ENCODE measurements around the gene CCZ1. TPM values are rescaled to one million over a fixed set of nuclear protein-coding genes. Genes with fewer than 3 reads are reported as not detected.
"Not testable (repeated sequence)": the region's sequence is repeated elsewhere in the genome, so short reads cannot be mapped to it uniquely, and the experiment has no call there.

The CCZ1 gene
- total RNA-seq (2014; rRNA removed; shearing (Covaris generic)) = 68.7 and 72.5 TPM in 2 replicates

GRCh38 chr7:5898480-5899224, at the start of gene CCZ1:
TSS of gene CCZ1 (plus strand) at chr7:5898733. CDS start at chr7:5898800, 67 bp downstream.
- in situ Hi-C loops (cut with HindIII; ENCODE audit: low sequenced_read_pairs) = not testable (repeated sequence)
- peak; percentile 65 for DNase-seq (ENCODE audit: low spot score)

GRCh38 chr7:5850944-5851343, 47.6 kb upstream of the CCZ1 start:
- no peak for DNase-seq (ENCODE audit: low spot score)
- in situ Hi-C loops (cut with HindIII; ENCODE audit: low sequenced_read_pairs) = no loop called here

DNA sequence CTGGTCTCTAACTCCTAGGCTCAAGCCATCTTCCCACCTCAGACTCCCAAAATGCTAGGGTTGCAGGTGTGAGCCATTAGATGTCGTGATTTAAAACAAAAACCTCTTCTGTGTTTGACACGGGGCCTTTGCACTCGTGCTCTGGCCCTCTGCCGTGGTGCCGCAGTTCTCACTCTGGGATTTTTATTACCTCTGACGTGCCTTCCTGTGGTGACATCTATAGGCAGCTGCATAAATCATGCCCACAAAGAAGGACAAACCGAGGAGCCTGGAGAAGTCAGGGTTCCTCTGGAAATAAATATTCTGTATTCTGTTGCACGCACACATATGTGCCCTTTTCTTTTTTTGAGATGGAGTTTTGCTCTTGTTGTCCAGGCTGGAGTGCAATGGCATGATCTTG, 43.8 kb upstream of the CCZ1 start:
- in situ Hi-C loops (cut with HindIII; ENCODE audit: low sequenced_read_pairs) = no loop called here
- DNase-seq (ENCODE audit: low spot score) = no peak

DNA sequence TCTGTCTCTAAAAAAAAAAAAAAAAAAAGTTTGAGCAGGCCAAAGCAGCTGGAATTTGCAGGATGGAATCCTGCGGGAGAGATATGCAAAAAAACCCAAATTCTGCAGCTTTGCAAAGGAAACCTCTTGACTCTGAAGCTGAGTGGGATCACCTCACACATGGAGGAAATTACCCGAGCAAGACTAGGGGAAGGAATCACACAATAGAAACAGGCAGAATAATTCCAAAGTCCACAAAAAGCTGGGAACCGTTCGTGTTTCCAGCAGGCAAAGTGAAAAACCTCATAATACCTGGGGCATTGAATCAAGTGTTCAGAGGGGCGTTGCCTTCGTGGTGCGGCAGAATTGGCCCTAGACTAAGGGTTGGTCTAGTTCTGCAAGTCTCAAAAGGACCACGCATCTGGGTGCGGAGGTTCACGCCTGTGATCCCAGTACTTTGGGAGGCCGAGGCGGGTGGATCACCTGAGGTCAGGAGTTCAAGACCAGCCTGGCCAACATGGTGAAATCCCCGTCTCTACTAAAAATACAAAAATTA, 41.4 kb upstream of the CCZ1 start:
- in situ Hi-C loops (cut with HindIII; ENCODE audit: low sequenced_read_pairs); DNase-seq (ENCODE audit: low spot score): not testable (repeated sequence)

GRCh38 chr7:5858494-5858893, 40.0 kb upstream of the CCZ1 start:
- in situ Hi-C loops (cut with HindIII; ENCODE audit: low sequenced_read_pairs); DNase-seq (ENCODE audit: low spot score): not testable (repeated sequence)

GRCh38 chr7:5861281-5861680, 37.3 kb upstream of the CCZ1 start:
- DNase-seq (ENCODE audit: low spot score); in situ Hi-C loops (cut with HindIII; ENCODE audit: low sequenced_read_pairs): not testable (repeated sequence)

DNA sequence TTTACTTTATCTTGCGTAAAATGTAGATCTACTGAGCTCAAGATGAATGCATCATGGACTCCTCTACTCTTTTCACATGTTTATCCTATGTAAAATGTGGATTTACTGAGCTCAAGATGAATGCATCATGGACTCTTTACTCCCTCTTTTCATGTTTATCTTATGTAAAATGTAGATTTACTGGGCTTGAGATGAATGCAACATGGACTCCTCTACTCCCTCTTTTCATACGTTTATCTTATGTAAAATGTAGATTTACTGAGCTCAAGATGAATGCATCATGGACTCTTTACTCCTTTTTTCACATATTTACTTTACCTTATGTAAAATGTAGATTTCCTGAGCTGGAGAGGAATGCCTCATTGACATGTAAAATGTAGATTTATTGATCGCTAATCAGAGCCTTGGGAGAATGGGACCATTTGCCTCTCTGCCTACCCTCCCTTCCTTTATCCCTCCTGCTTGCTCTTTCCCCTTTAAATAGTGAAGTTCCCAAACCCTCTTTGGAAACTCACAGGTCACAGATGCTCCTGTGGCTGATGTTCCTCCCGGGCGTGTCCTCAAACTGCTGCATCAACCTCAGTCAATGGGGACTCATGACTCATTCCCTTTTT, 35.7 kb upstream of the CCZ1 start:
- DNase-seq (ENCODE audit: low spot score); in situ Hi-C loops (cut with HindIII; ENCODE audit: low sequenced_read_pairs): not testable (repeated sequence)

DNA sequence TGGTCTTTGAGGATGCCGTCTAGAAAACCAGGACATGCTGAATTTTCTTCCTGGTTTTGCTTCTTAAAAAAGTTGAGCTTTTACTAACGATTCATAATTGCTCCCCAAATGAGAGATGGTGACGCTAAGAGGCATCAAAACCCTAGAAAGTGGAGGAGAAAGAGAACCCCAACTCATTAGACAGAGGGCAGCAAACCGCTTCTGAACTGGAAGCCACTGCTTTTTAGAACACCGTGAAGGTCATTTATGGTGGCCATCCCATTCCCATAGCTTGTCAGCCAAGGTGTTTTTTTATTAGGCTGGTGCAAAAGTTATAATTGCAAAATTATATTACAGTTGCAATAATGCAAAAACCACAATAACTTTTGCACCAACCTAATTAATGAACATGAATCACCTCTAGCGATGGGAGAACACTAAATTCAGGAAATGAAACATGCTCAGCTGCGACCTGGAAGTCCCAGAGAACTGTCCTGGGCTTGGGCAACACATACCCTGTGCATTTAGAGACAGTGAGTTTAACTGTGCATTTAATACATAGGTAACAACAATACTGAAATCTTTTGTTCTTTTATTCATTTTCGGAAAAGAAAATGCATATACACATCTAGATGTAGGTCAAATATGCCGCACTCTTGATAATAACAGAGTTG, 33.1 kb upstream of the CCZ1 start:
- in situ Hi-C loops (cut with HindIII; ENCODE audit: low sequenced_read_pairs); DNase-seq (ENCODE audit: low spot score): not testable (repeated sequence)

DNA sequence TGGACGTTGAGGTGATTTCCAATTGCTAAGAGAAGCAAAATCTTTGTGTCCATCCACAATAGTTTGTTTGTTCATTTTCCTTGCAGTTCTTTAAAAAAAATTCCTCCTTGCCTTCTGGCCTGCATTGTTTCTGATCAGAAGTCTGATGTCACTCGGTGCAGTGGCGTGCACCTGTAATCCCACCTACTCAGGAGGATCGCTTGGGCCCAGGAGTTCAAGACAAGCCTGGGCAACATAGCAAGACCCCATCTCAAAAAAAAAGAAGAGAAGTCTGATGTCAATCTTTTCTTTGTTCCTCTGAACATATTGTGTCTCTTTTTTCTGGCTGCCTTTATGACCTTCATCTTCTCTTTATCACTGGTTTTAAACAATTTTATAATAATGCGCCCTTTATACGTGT, 31.5 kb upstream of the CCZ1 start:
- in situ Hi-C loops (cut with HindIII; ENCODE audit: low sequenced_read_pairs) = no loop called here

GRCh38 chr7:5868928-5869341, 29.6 kb upstream of the CCZ1 start:
- in situ Hi-C loops (cut with HindIII; ENCODE audit: low sequenced_read_pairs); DNase-seq (ENCODE audit: low spot score): not testable (repeated sequence)

More for the DNA sequence above, 31.5 kb upstream of the CCZ1 start:
- DNase-seq (ENCODE audit: low spot score) = no peak

- no peak for DNase-seq (ENCODE audit: low spot score)
- in situ Hi-C loops (cut with HindIII; ENCODE audit: low sequenced_read_pairs) = no loop called here
These were observed 28.8 kb upstream of the CCZ1 start for GRCh38 chr7:5869691-5870090.

DNA sequence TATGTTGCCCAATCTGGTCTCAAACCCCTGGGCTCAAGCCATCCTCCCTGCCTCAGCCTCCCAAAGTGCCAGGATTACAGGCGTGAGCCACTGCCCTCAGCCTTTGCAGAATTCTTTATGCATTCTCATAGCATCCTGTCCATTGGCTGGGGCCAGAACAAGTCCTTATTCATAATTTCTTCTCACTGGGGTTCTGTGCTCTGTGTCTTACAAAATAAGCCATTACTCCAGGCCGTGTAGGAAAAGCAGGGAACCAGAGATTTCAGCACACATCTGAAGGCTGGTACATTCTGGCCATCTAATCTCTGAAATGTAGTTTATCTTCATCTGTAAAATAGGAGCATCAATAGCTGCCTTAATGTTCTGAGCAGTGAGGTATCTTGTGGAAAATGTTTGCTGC, 28.2 kb upstream of the CCZ1 start:
- no peak for DNase-seq (ENCODE audit: low spot score)
- in situ Hi-C loops (cut with HindIII; ENCODE audit: low sequenced_read_pairs) = no loop called here

DNA sequence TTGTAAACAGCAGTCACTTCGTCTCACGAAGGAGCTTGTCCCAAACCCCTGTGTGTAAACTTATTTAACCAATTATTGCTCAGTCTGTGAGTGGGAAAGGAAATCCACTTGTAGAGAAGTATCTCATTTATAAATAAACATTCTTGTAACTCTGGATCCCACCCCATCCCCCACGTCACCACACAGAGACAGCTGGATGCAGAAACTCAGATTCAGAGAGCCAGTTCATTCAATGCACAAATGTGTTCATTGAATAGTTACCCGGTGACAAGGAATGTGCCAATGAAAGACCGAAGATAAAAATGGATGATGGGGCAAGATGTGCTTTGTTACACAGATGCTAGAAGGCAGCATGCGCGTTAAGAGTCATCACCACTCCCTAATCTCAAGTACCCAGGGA, 26.2 kb upstream of the CCZ1 start:
- in situ Hi-C loops (cut with HindIII; ENCODE audit: low sequenced_read_pairs) = no loop called here
- DNase-seq (ENCODE audit: low spot score) = no peak

- DNase-seq (ENCODE audit: low spot score); in situ Hi-C loops (cut with HindIII; ENCODE audit: low sequenced_read_pairs): not testable (repeated sequence)
These were observed 18.9 kb upstream of the CCZ1 start for GRCh38 chr7:5879591-5879990.

DNA sequence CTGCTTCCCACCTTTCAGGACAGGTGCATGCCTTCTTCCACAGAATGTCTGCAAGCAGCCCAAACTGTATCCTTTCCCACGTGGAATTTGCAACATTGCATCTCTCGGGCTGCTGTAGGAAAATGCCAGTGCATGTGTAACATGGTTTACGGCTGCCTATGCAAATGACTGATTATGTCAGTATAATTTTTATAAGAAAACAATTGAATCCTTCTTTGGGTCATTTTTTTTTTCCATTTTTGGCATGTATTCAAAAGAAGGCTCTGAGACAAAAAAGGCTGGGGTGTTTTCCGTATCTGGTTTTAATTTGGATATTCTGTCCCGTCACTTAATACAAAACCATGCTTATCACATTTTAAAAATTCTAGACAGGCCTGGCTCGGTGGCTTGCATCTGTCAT, 18.4 kb upstream of the CCZ1 start:
- DNase-seq (ENCODE audit: low spot score) = not testable (repeated sequence)

DNA sequence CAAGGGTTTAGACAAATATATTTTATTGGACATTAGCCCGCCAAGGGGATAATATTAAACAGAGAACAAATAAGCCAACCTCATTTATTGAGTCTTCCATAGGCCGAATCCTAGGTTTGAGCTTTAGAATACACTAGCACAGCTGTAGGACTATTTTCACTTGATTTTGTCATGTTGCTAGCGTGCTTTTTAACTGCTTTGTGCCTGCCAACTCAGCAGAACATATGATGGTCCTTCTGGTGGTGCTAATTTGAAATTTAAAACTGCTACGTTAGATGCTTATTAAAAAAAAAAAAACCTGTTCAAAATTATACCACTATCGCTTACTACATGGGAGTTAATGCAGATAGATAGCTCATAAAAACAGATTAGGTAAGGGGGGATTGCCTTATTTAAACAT, 14.1 kb upstream of the CCZ1 start:
- in situ Hi-C loops (cut with HindIII; ENCODE audit: low sequenced_read_pairs); DNase-seq (ENCODE audit: low spot score): not testable (repeated sequence)

More for the DNA sequence above, 18.4 kb upstream of the CCZ1 start:
- in situ Hi-C loops (cut with HindIII; ENCODE audit: low sequenced_read_pairs) = not testable (repeated sequence)

DNA sequence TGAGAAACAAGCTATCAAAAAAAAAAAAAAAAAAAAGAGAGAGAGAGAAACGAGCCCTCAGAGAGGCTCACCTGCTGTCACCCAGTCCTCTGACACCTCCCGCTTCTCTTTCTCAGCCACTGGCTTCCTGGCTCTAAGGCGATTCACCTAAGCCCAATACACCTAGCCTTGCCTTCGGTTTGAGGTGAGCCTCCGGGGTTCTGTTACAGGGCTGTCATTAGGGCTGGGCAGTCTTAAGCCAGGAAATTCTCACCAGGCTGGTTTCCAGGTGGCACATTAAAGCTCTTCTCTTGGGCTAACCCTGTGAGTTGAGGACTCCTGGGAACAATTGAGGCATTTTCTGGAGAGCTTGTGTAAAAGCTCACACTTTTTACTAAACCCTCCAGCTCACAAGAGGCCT, 10.5 kb upstream of the CCZ1 start:
- DNase-seq (ENCODE audit: low spot score); in situ Hi-C loops (cut with HindIII; ENCODE audit: low sequenced_read_pairs): not testable (repeated sequence)

- DNase-seq (ENCODE audit: low spot score); in situ Hi-C loops (cut with HindIII; ENCODE audit: low sequenced_read_pairs): not testable (repeated sequence)
These were observed 8.3 kb upstream of the CCZ1 start for GRCh38 chr7:5890244-5890643.

DNA sequence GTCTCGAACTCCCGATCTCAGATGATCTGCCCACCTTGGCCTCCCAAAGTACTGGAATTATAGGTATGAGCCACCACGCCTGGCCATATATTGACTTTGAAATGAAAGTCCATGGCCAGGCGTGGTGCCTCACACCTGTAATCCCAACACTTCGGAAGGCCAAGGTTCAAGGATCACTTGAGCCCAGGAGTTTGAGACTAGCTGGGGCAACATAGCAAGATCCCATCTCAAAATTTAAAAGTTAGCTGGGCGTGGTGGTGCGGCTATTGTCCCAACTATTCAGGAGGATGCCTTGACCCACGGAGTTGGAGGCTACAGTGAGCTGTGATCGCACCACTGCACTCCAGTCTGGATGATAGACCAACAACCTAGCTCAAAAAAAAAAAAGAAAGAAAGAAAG, 6.0 kb upstream of the CCZ1 start:
- in situ Hi-C loops (cut with HindIII; ENCODE audit: low sequenced_read_pairs) = no loop called here
- no peak for DNase-seq (ENCODE audit: low spot score)

Measured in G401 (cell line).